ENCODE results near the gene TCF12.

The TCF12 gene

GRCh38 chr15:56918046-56918938 lies at the start of gene TCF12:
Gene TCF12 (plus strand): TSS chr15:56918644. CDS start chr15:56919914, 1,270 bp downstream.
- peak; percentile 75 for DNase-seq (ENCODE audit: low read depth in 2 of 2)

GRCh38 chr15:56869573-56869972 lies 48.9 kb upstream of the TCF12 start:
- no peak for DNase-seq (ENCODE audit: low read depth in 2 of 2)

GRCh38 chr15:56871185-56871584 lies 47.3 kb upstream of the TCF12 start:
- DNase-seq (ENCODE audit: low read depth in 2 of 2): no peak

- no peak for DNase-seq (ENCODE audit: low read depth in 2 of 2)
Measured at GRCh38 chr15:56871867-56872266, 46.6 kb upstream of the TCF12 start.

- DNase-seq (ENCODE audit: low read depth in 2 of 2): no peak
Measured at GRCh38 chr15:56877255-56877970, 41.0 kb upstream of the TCF12 start.

- DNase-seq (ENCODE audit: low read depth in 2 of 2): no peak
Measured at GRCh38 chr15:56879502-56879901, 38.9 kb upstream of the TCF12 start.

- DNase-seq (ENCODE audit: low read depth in 2 of 2): no peak
Measured at GRCh38 chr15:56883088-56883487, 35.4 kb upstream of the TCF12 start.

- no peak for DNase-seq (ENCODE audit: low read depth in 2 of 2)
Measured at GRCh38 chr15:56886363-56886931, 32.0 kb upstream of the TCF12 start.

GRCh38 chr15:56886932-56887781 lies 31.3 kb upstream of the TCF12 start:
- DNase-seq (ENCODE audit: low read depth in 2 of 2): peak; percentile 48 to 49

GRCh38 chr15:56887782-56888438 lies 30.5 kb upstream of the TCF12 start:
- no peak for DNase-seq (ENCODE audit: low read depth in 2 of 2)

- DNase-seq (ENCODE audit: low read depth in 2 of 2): no peak
Measured at GRCh38 chr15:56890038-56890437, 28.4 kb upstream of the TCF12 start.

- DNase-seq (ENCODE audit: low read depth in 2 of 2): no peak
Measured at GRCh38 chr15:56891852-56892440, 26.5 kb upstream of the TCF12 start.

- DNase-seq (ENCODE audit: low read depth in 2 of 2): no peak
Measured at GRCh38 chr15:56892659-56893363, 25.6 kb upstream of the TCF12 start.

GRCh38 chr15:56893364-56893678 lies 25.1 kb upstream of the TCF12 start:
- no peak for DNase-seq (ENCODE audit: low read depth in 2 of 2)

- no peak for DNase-seq (ENCODE audit: low read depth in 2 of 2)
Measured at GRCh38 chr15:56894601-56895000, 23.8 kb upstream of the TCF12 start.

GRCh38 chr15:56901931-56902330 lies 16.5 kb upstream of the TCF12 start:
- no peak for DNase-seq (ENCODE audit: low read depth in 2 of 2)

GRCh38 chr15:56906766-56907165 lies 11.7 kb upstream of the TCF12 start:
- no peak for DNase-seq (ENCODE audit: low read depth in 2 of 2)

- no peak for DNase-seq (ENCODE audit: low read depth in 2 of 2)
Measured at GRCh38 chr15:56910801-56911200, 7.6 kb upstream of the TCF12 start.

- no peak for DNase-seq (ENCODE audit: low read depth in 2 of 2)
Measured at GRCh38 chr15:56913241-56913640, 5.2 kb upstream of the TCF12 start.

GRCh38 chr15:56913670-56914069 lies 4.8 kb upstream of the TCF12 start:
- DNase-seq (ENCODE audit: low read depth in 2 of 2): no peak
